Measurements from ENCODE around the gene KCNK1.
"Not testable (repeated sequence)": the region's sequence is repeated elsewhere in the genome, so short reads cannot be mapped to it uniquely, and the experiment has no call there.

The KCNK1 gene

DNA sequence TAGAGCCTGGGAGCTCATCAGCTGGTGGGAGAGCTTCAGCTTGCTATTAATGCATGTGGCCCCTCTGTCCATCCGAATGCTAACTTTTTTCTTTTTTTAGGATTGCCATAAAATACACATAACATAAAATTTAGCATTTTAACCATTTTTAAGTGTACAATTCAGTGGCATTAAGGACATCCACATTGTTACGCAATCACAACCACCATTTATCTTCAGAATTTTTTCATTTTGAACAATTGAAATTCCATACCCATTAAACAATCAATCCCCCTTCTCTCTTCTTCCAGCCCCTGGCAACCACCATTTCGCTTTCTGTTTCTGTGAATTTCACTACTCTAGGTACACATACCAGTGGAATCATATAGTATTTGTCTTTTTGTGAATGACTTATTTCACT lies 4.9 kb upstream of the KCNK1 start:
- no peak for DNase-seq

DNA sequence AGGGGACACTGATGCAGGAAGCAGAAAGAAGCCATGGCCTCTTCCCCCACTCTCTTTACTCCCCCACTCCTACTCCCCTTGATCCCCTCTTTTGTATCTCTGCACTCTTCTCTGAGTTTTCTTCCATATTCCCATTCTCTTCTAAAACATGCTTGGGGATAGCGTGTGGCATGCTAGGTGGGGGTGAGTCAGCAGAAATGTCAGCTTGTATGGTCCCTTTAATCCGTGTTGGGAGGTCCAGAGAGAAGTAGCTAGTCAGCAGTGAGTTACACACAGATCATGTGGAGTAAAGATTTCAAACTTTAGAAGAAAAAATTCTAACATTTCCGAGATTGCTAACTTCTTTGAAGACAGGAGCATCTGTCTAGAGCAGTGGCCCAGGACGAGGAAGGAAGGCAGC lies 4.0 kb upstream of the KCNK1 start:
- DNase-seq = no peak

DNA sequence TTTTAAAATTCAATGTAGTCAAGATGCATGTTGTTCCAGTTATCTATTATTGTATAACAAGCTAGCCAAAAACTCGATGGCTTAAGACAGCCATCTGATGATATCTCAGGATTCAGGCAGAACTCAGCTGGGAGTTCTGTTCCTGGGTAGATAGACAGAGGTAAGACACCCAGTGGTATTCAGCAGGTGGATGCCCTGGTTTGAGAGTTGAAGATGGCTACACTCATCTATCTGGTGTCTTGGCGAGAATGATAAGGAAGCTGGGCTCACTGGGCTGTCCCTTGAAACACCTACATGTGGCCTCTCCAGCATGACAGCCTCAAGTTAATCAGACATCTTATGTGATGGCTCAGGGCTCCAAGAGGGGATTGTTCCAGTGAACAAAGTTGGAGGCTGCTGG lies 3.3 kb upstream of the KCNK1 start:
- DNase-seq = no peak

DNA sequence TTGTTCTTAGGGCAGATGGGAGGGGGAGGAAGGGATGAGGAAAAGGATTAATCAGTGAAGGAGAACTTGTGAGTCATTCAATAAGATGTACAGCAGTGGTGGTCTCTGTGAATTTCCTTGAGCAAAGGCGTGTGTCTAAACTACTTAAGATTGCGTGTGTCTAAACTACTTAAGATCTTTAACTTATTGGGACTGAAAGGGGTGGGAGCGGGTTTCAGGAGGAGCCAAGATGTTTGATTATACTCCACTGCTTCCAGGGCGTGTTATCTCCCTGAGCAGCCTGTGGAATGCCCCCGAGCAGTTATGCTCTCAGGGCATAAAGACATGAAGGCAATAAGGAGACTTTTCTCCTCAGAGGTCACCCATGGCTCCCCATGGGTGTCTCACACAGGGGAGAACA lies 2.5 kb upstream of the KCNK1 start:
- not testable (repeated sequence) for DNase-seq

DNA sequence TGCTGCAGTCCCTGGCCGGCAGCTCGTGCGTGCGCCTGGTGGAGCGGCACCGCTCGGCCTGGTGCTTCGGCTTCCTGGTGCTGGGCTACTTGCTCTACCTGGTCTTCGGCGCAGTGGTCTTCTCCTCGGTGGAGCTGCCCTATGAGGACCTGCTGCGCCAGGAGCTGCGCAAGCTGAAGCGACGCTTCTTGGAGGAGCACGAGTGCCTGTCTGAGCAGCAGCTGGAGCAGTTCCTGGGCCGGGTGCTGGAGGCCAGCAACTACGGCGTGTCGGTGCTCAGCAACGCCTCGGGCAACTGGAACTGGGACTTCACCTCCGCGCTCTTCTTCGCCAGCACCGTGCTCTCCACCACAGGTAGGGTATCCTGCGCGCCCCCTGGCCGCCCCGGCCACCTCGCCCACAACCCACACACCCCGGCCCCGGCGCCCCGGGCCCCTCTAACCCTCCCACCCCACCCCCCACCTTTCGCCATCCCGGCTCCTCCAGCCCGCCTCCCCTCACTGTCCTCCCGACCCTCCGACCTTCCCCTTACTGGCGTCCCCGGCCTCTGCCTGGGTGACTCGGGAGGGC lies 352 bp downstream of the KCNK1 start:
- DNase-seq = no peak

DNA sequence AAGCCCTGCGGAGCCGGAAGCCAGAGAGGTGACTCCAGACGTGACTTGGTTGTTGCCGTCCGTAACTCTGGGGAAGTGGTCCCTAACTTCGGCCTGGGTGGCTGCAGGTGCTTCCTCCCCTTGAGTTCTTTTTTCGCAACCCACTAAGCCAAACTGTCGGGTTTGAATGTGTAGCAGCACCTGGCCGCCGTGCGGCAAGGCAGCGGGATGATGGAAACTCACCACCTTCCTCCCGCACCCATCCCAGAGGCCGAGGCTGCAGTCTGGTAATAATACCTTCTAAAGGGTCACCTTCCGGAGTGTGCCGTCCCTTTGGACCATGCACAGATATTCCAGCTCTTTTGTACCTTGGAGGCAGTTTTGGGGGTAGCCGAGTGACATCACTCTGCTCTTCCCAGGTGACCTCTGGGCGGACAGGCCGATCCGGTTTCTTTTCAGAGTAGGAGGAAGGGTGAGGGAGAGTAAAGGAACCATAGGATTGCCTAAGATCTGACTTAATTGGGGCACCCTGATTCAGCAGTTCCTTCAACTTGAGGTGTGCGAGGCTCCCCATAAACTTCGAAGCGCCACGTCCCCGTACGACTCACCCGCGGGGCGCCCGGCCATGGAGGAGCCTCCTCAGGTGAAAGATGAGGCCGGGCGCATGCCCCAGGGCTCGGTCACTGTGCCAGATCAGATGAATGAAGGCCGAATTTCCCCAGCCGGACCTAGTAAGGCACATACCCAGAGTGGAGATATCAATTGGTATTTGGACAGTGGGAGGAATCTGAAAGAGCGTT lies 1.0 kb downstream of the KCNK1 start:
- DNase-seq = no peak

DNA sequence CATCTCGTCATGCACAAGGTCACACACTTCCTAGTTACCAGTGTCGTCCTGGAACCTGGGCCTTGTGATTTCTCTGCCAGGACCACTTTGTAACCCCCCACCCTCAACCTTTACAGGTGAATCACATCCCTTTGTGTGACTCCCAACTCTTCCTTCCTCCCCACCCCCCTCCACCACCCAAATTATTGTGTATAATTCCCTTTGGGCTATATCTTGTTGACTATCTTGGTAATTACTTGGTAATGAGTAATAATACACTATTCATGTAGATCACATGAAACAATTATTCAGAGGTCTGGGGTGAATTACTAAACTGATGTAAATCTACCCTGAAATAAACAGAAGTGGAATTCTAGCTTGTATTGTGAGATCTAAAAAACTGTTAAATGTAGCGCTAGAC lies 1.7 kb downstream of the KCNK1 start:
- DNase-seq = no peak

DNA sequence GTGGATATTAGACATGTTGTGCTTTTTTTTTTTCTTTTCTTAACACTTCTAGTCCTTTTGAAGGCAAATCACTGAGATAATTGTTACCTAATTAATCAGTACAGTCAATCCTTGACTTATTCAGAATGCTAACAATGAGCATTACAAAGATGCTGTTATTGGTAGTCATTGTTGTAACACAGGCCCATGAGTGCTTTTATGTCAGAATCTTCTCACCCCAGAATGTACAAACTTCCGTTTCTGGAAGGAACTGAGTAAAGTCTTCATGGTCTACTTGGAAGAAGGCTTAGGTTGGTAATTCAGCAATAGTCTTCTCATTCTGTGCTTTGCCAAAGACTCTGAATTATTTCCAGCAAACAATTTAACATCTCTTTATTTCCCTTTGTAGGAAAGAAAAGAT lies 3.1 kb downstream of the KCNK1 start:
- no peak for DNase-seq

DNA sequence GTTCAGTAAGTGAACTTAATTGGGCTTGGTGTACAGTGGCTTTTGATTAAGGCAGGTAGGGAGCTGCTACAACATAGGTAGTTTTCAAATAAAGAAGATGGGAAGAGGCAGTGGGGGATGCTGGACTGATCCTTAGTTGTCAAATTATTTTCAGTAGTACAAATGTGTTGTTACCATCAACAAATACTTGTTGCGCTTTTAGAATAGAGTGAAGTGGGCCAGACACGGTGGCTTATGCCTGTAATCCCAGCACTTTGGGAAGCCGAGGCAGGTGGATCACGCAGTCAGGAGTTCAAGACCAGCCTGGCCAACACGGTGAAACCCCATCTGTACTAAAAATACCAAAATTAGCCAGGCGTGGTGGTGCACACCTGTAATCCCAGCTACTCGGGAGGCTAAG lies 5.5 kb downstream of the KCNK1 start:
- not testable (repeated sequence) for DNase-seq

DNA sequence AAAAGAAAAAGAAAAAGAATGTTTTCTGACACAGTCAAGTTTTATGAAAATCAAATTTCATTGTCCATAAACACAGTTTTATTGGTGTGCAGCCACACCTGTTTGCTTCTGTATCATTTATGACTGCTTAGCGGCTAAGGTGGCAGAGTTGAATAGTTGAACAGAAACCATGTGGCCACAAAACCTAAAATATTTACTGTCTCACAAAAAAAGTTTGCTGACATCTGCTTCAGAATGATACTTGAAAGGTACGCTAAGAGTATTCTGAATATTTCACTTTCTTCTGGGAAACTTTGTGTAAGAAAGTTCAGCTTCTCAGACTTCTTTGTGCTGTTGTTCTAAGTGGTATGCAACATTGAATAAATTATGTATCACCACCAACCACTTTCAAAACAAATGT lies 6.2 kb downstream of the KCNK1 start:
- DNase-seq = no peak

DNA sequence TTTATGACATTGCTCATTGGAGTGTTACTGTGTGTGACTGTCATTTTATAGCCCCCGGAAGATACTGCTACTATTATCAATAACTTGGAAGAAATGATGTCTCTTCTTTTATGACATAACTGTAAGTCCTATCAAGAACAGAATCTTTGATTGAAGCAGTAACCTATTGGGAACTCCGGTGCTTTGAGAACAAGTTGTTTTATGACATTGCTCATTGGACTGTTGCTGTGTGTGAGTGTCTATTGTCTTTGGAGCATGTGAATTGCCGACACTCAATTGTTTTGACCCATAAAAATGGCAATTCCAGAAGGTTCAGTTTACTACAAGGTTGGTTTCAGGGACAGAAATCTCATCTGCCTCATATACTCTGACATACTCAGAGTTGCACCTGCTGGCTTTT lies 8.0 kb downstream of the KCNK1 start:
- no peak for DNase-seq

DNA sequence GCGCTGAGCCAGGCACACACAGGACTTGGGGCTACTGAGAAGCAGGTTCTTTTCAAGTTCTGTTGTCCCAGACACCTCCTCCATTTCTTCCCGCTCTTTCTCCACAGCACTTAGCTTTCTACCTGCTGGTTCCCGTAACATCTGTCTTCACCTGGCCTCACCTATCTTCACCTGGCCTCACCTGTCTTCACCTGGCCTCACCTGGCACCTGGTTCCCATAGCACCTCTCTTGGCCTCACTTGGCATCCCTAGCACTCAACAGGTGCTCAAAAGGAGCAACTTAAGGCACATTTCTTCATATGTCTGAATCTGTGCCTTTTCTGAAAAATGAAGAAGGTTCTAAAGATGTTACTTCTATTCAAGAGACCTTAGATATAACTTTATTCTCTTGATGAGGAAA lies 10.4 kb downstream of the KCNK1 start:
- DNase-seq = no peak

DNA sequence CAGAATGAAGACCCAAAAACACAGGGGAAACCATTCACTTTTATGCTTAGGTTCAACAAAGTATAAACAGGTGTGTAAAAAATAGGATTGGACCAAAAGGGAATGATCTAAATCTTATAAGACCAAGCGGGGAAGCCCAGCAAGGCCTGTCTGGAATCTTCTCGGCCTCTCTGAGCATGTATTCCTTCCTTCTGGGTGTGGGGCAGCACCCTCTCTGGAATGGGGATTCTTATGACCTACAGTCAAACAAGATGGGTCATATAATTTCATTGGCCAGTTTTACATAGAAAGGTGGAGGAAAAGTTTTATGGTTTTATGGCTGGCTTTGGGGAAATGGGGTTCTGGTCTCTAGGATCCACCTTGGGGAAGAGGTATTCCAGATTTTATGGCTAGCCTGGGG lies 11.2 kb downstream of the KCNK1 start:
- no peak for DNase-seq

DNA sequence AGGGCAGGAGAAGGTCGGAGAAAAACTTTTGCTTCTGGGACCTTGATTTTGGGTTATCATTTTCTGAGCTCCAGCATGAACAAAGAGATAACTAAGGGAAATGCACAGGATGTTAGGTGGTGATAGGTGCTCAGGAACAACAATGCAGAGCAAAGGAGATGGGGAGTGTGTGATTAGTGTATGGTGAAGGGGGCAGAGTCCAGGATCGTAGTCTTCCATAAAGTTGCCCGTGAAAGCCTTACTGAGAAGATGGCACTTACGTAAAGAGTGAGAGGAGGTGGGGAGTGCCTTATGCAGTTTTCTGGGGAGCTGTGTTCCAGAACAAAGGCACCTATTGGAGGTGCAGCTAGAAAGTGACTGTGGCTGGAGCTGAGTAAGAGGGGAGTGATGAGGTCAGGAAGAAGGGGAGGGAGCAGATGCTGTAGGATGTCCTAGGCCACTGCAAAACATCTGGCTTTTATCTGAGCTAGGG lies 11.6 kb downstream of the KCNK1 start:
- no peak for DNase-seq

DNA sequence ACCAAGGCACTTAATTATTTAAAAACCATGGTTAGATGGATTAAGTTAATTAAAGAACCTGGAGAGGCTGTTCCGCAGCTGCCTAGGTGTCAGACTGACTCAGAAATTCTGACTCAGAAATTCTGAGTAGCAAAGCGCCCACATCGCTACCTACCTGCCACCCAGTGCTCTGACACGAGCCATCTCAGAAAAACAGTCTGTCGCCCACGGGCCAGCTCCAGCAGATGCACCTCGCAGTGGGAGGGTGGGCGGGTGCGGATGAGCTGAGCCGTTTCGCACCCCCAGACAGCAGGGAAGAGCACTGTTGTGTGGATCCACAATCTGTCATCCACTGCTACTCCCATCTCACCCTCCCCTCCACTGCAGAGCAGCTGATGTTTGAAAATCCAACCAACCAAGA lies 13.5 kb downstream of the KCNK1 start:
- no peak for DNase-seq

DNA sequence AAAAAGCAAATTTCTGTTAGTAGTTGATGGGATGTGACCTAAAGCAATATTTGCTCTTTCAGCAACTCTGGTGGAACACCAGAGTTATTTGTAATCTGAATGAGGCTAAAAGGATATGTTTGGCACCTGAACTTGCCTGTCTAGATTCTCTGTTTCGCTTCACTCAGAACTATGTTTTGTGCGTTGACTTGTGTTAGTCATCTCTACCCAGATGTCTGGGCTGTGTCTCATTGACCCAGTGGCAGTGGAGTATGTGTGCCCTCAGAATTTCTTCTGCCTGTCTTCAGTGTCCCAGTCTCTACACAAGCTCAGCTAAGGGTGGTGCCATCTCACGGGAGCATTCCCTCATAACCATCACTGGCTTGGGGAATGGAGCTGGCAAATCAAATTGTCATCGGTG lies 13.9 kb downstream of the KCNK1 start:
- DNase-seq = no peak

DNA sequence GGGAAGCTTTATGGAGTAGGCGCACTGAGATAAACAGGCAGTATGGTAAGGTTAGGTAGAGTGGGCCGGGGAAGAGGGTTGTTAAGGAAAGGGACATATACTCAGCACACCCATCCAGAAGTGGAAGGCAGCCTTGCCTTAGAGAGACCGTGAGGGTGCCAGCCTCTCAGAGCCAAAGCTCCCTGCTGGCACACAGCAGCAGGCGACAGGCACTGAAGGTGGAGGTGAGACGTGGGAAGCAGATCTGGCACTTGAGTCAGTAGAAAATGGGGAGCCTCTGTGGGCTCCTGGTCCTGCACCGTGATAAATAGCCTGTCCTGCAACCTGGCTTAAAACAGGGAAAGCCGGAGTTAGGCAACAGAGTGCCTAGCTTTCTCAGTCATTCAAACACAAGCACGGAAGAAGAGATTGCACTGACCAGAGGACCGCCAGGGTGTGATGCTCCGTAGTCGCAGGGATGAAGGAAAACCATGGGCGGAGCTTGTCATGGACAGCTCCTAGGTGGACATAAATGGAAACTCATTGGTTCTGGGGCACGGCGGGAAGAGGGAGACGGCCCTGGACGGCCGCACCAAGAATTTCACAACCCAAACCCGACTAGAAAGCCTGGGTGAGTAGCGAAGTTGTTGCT lies 15.5 kb downstream of the KCNK1 start:
- no peak for DNase-seq

DNA sequence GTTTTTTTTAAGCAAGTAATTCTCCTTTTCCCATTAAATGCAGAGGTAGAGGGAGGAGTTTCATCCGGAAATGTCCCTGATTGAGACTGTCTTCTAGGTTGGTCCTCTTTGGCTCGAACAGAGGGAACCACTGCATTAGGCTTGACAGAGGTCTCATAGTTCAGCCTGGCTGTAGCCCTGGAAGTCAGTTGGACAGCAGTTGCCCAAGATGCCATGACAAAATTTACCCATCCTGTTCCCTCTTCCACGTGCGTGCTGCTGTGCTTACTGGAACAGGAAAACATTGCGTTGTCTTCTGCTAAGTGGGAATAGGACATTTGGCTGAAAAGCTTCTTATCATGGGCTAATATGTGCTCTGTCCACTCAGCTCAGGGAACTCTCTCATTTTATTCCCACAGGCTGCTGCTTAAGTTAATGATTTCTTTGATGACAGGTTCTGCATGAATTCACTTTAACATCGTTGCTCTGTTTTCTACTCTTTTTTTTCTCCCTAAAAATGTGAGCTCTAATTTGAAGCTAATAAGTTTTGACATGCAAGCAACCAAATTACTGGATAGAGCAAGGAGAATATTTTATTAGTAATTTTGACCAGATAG lies 18.0 kb downstream of the KCNK1 start:
- DNase-seq = no peak

DNA sequence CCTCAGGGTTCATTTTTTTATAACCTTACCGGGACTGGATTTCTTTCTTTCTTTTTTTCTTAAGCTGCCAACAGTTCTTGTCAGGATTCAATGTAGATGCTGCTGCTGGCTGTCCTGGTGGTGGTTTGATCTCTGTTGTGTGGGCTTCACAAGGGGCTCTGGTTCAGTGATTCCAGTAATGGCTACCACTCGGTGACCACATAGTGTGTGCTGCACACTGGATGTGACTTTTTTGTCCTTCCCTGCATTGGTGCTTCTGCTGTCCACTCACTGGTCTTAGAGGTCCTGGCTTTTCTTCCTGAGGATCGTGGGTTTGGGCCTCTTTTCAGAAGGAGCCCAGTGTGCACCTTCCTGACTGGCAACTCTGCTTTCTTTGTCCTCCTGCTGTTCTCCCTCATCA lies 18.5 kb downstream of the KCNK1 start:
- DNase-seq = no peak

DNA sequence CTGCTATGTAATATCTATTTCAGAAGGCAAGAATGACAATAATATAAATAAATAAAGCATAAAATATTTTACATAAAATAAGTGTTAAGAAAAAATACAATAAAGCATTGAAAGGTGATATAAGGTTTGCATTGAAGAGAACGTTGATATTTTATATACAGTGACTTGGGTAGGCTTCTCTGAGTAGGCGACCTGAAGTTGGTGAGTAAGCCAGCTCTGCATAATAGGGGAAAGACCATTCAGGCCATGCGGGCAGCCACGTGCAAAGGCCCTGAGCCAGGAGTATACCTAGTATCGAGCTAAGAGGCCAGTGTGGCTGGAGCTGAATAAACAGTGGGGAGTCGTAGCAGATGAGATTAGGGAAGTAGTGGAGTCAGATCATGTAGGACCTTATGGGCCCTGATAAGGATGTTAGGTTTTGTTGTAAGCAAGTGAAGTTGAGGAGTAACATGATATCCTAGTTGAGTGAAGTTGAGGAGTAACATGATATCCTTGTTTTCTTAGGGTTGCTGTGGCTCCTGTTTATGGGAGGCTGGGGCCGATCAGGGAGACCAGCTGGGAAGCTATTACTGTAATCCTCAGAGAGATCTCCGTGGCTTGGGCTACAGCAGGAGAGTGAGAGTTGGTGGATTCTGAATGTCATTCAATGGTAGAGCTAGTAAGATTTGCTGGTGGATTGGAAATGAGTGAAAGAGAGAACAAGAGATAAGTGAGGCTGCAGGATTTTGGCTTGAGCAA lies 22.0 kb downstream of the KCNK1 start:
- DNase-seq = no peak

DNA sequence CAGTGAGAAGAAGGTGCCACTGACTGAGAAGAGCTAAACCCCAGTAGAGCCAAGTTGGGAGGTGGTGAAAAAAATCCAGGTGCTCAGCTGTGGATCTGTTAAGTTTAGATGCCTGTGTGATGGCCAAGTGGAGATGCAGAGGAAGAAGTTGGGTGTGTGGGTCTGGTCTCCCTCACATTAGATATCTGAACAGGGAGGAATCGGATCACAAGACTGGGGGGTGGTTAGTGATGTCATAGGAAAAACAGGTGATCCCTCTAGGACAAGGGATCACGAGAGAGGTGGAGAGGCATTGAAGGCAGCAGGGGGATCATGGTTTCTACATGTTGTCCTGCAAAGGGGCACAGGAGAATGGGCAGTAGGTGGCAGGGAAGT lies 22.6 kb downstream of the KCNK1 start:
- no peak for DNase-seq

DNA sequence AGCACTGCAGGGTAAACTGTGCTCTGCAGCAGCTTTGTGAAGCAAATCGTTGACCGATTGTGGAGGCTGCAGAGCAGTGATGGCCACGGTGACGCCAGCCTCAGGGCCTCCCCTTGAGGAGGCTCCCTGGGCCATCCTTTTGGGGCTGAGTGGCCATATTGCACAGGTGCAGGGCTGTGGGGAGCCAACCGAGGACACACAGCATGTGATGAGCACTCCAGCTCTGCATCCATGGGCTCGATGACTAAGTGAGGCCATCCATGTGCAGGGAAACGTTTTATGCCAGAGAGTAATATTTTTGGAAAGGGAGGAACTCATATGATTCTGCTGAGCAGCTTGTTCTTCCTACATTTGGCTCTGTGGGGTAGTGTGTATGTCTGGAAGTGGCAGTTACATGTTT lies 24.6 kb downstream of the KCNK1 start:
- no peak for DNase-seq

DNA sequence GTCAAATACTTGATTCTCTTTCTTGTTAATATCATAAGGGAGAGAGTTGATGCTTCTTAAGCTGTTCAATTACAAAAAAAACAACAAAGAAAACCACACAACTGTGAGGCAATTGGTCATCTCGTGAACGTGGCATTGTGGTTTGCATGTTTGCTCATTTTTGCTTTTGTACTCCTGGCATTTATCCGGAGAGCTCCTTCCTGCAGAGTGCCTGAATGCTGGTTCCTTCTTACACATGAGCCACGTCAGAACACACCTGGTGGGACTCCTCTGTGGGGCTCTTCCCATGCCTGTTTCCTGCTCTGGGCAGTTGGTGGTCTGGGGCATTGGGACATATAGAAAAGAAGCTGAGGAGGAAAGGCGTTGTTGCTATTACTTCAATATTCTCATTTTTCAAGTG lies 25.7 kb downstream of the KCNK1 start:
- DNase-seq = no peak
